ENCODE measurements around the gene TMEM131L. TPM values are rescaled to one million over a fixed set of nuclear protein-coding genes. Genes with fewer than 3 reads are reported as not detected.

The TMEM131L gene
- polyA plus RNA-seq, 3 donors: 11.2 to 58.3 (median 26.0) TPM

DNA sequence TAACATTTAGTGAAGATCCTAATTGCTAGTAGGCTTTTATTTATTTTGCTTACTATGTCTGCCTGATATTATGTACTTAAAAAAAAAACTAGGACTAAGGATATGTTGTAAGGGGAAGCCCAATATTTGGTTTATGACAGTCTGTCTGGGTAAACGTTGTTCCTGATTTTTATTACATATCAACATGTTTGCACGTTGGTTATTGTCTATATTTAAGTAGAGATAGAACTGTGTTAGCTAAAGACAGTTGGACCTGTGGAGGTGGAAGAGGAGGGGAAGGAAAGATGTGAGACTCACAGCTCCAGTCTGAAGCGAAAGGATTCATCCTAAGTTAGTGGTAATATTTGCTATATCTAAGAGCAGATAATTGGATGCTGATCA is 90.3 kb downstream of the TMEM131L start:
- Mint-ChIP-seq H3K27me3 (ENCODE audit: low read depth in 3 of 3) (no peaks in the 10 kb centered on the region), H3K4me1 (peaks cover 7% of the 10 kb centered on the region), H3K36me3 (peaks cover 61 to 79% of the 10 kb centered on the region in 2 donors), H3K27ac (no peak overlapping the region), H3K9me3 (peaks cover 0 to 3% (median 0%) of the 10 kb centered on the region in 7 donors), H3K4me3 (no peak overlapping the region)
- Histone ChIP-seq H3K9ac (ENCODE audit: insufficient read depth, low read length, poor library complexity, severe bottlenecking) (no peak overlapping the region), H2AFZ (ENCODE audit: insufficient read depth, low read depth, low read length, poor library complexity, severe bottlenecking) (no peak overlapping the region), H3K36me3 (replicated peaks in 1 of 2; ENCODE audit: control insufficient read depth in 1 of 2, insufficient read depth in 2 of 2, low read length in 2 of 2) (peaks cover 57 to 86% of the 10 kb centered on the region in 2 donors), H3K27ac (ENCODE audit: low read depth in 1 of 2, low read length in 2 of 2) (no peak overlapping the region), H3K4me3 (replicated peaks in 1 of 3; ENCODE audit: low read depth in 2 of 3, low read length in 3 of 3) (no peak overlapping the region), H3K4me1 (ENCODE audit: control insufficient read depth in 1 of 2, insufficient read depth in 2 of 2, low read length in 2 of 2) (peaks cover 0 to 8% of the 10 kb centered on the region in 2 donors), H3K4me2 (replicated peaks; ENCODE audit: extremely low read depth, low read length, poor library complexity, severe bottlenecking) (no peak overlapping the region), H3K9me3 (replicated peaks in 1 of 2; ENCODE audit: control insufficient read depth in 1 of 2, insufficient read depth in 1 of 2, low read length in 2 of 2) (no peaks in the 10 kb centered on the region), H3K79me2 (ENCODE audit: insufficient read depth, low read length) (peaks cover 17% of the 10 kb centered on the region), H3K27me3 (ENCODE audit: control insufficient read depth in 2 of 2, insufficient read depth in 2 of 2, low read length in 2 of 2) (no peaks in the 10 kb centered on the region), H4K20me1 (ENCODE audit: insufficient read depth, low read length) (peaks cover 99% of the 10 kb centered on the region)
- 100% methylated on average over 1 of the region's 3 CpGs for WGBS (ENCODE audit: insufficient coverage)
- intact Hi-C loops (cut with micrococcal nuclease): no loop called here
- no peak for DNase-seq
- TF ChIP-seq, protein P1, sequence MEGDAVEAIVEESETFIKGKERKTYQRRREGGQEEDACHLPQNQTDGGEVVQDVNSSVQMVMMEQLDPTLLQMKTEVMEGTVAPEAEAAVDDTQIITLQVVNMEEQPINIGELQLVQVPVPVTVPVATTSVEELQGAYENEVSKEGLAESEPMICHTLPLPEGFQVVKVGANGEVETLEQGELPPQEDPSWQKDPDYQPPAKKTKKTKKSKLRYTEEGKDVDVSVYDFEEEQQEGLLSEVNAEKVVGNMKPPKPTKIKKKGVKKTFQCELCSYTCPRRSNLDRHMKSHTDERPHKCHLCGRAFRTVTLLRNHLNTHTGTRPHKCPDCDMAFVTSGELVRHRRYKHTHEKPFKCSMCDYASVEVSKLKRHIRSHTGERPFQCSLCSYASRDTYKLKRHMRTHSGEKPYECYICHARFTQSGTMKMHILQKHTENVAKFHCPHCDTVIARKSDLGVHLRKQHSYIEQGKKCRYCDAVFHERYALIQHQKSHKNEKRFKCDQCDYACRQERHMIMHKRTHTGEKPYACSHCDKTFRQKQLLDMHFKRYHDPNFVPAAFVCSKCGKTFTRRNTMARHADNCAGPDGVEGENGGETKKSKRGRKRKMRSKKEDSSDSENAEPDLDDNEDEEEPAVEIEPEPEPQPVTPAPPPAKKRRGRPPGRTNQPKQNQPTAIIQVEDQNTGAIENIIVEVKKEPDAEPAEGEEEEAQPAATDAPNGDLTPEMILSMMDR (IDR thresholded peaks at IDR 0.05): no peak

DNA sequence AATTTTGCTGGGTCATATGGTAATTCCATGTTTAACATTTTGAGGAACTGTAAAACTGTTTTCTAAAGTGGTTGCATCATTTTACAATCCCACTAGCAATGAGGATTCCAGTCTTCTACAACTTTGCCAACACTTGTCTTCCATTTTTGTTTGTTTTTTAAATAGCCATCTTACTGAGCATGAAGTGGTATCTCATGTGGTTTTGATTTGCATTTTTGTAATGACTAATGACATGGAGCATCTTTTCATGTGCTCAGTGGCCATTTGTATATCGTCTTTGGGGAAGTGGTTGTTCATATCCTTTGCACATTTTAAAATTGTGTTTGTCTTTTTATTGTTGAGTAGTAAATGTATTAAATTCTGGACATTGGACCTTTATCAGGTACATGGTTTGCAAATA is 94.7 kb downstream of the TMEM131L start:
- peaks cover 95% of the 10 kb centered on the region for H4K20me1 ChIP-seq (ENCODE audit: insufficient read depth, low read length)
- Mint-ChIP-seq H3K4me1 (peaks cover 7% of the 10 kb centered on the region), H3K27me3 (ENCODE audit: low read depth in 3 of 3) (no peaks in the 10 kb centered on the region), H3K27ac (peak overlapping the region in 1 of 7 donors; percentile 74), H3K9me3 (peaks cover 0 to 3% (median 0%) of the 10 kb centered on the region in 7 donors), H3K4me3 (no peak overlapping the region), H3K36me3 (peaks cover 71 to 85% of the 10 kb centered on the region in 2 donors)
- H3K4me3 ChIP-seq (replicated peaks in 1 of 3; ENCODE audit: low read depth in 2 of 3, low read length in 3 of 3): no peak overlapping the region
- TF ChIP-seq, protein P1 (IDR thresholded peaks at IDR 0.05): no peak
- peak overlapping the region in 1 of 2 donors; percentile 32 for H3K27ac ChIP-seq (ENCODE audit: low read depth in 1 of 2, low read length in 2 of 2)
- H3K9me3 ChIP-seq (replicated peaks in 1 of 2; ENCODE audit: control insufficient read depth in 1 of 2, insufficient read depth in 1 of 2, low read length in 2 of 2): no peaks in the 10 kb centered on the region
- WGBS (ENCODE audit: insufficient coverage): no CpG with 5 or more reads among the region's 1 CpG
- no peak overlapping the region for H2AFZ ChIP-seq (ENCODE audit: insufficient read depth, low read depth, low read length, poor library complexity, severe bottlenecking)
- no peaks in the 10 kb centered on the region for H3K27me3 ChIP-seq (ENCODE audit: control insufficient read depth in 2 of 2, insufficient read depth in 2 of 2, low read length in 2 of 2)
- peaks cover 61 to 93% of the 10 kb centered on the region in 2 donors for H3K36me3 ChIP-seq (replicated peaks in 1 of 2; ENCODE audit: control insufficient read depth in 1 of 2, insufficient read depth in 2 of 2, low read length in 2 of 2)
- H3K79me2 ChIP-seq (ENCODE audit: insufficient read depth, low read length): no peaks in the 10 kb centered on the region
- H3K4me1 ChIP-seq (ENCODE audit: control insufficient read depth in 1 of 2, insufficient read depth in 2 of 2, low read length in 2 of 2): peaks cover 0 to 8% of the 10 kb centered on the region in 2 donors
- intact Hi-C loops (cut with micrococcal nuclease): no loop called here
- no peak overlapping the region for H3K9ac ChIP-seq (ENCODE audit: insufficient read depth, low read length, poor library complexity, severe bottlenecking)
- H3K4me2 ChIP-seq (replicated peaks; ENCODE audit: extremely low read depth, low read length, poor library complexity, severe bottlenecking): no peak overlapping the region
- DNase-seq: peak in 1 of 3 donors; percentile 11

All from CD14-positive monocyte (primary cell).